GM19099 (cell line): ENCODE measurements around the gene CASP8AP2.

Experiments
- POLR2A ChIP-seq: IDR thresholded peaks from 3 replicates; pipeline ENCODE4 v1.6.1; 2011; ENCODE audit warnings: low read depth; ENCODE audit not compliant: insufficient read length; ENCODE audit errors: extremely low read depth

CASP8AP2 gene

GRCh38 chr6:89829472-89830169 lies at the start of gene CASP8AP2:
Gene CASP8AP2, plus strand, starts transcription at chr6:89829880.
- TF ChIP-seq POLR2A, result peak; percentile 68

GRCh38 chr6:89781070-89782034 lies 48.3 kb upstream of the CASP8AP2 start:
- no peak for TF ChIP-seq POLR2A

- TF ChIP-seq POLR2A, result no peak
Measured at GRCh38 chr6:89782222-89782621, 47.5 kb upstream of the CASP8AP2 start.

DNA sequence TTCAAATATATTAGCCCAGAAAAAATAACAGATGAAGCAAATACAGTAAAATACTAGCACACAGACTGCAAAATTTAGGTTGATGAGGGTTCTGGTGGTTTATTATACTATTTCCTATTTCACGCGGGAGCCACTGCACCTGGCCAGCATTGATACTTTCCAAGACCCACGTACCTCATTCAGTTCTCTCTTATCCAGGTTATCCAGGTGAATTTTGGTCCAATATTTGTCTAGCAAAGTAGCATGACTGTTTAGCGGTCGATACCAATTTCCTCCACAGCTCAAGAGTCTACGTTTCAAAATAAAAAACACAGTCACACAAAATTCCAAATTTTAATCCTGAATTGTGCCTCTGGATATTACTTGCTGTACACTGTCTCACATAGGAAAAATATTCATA lies 44.8 kb upstream of the CASP8AP2 start:
- TF ChIP-seq POLR2A, result no peak

DNA sequence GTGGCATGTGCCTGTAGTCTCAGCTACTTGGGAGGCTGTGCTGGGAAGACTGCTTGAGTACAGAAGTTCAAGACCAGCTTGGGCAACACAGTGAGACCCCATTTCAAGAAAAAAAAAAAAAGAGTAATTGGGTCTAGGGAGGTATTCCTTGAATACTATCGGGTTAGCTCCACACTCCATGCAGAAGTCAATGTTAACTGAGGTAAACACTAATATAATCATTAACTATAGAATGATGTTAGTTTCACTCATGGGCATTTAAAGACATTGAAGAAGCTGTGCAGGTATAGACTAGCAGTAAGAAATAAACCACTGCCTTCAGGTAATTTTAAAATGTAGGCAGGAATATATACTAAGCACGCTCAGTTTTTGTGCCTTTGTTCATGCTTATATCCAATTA lies 42.7 kb upstream of the CASP8AP2 start:
- TF ChIP-seq POLR2A, result no peak

DNA sequence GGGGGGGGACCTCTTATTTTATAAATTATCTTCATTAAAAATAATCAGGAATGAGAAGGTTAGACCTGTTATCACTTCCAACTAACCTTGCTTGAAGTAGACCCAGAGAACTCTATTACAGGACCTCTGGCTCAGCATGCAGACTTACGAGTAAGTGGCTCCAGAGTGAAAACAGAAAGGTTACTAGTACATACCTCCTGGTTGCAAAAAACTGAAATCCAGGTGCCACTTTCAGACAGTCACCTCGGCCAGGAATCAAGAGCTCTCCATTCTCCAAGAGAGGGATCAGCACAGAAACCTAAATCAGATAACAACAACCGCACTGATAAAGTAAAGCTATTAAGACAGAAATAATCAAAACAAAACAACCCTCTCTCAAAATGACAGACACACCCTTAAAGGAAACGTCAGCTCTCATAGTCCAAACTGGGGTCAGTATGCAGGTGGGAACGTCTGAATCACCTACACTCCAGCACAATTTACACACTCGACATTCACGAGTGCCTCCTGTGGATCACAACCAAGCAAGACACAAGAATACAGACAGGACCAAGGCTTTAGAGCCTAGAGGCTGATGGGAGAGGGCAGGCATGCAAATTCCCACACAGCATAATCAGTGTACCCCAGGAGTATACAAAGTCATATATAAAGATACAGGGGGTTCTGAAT lies 41.9 kb upstream of the CASP8AP2 start:
- no peak for TF ChIP-seq POLR2A

GRCh38 chr6:89789980-89790379 lies 39.7 kb upstream of the CASP8AP2 start:
- no peak for TF ChIP-seq POLR2A

DNA sequence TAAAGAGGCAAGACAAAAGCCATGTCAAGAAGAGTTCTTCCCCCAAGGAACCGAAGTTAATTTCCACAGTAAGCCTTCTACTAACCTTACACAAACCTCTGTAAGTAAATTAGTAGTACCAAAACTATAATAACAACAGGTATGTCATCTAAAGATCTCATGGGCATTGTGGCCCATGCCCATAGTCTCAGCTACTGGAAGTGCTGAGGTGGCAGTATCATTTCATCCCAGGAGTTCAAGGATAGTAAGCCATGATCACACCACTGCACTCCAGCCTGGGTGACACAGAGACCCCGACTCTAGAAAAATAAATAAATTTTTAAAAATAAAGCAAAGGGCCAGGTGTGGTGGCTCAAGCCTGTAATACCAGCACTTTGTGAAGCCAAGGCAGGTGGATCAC lies 39.3 kb upstream of the CASP8AP2 start:
- TF ChIP-seq POLR2A, result no peak

DNA sequence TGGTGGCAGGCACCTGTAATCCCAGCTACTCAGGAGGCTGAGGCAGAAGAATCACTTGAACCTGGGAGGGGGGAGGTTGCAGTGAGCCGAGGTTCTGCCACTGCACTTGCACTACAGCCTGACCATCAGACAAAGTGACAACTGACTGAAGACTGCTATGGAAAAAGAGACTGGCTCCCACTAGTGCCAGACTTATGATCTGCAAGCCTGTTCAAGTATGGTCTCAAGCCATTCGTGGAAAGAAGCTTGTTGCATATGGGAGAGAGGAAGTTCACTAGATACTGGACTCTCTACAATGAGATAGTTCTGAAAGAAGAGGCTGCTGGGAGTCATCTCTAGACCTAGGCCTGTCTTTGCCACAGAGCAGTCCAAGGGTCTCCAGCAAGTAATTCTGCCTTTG lies 36.8 kb upstream of the CASP8AP2 start:
- no peak for TF ChIP-seq POLR2A

DNA sequence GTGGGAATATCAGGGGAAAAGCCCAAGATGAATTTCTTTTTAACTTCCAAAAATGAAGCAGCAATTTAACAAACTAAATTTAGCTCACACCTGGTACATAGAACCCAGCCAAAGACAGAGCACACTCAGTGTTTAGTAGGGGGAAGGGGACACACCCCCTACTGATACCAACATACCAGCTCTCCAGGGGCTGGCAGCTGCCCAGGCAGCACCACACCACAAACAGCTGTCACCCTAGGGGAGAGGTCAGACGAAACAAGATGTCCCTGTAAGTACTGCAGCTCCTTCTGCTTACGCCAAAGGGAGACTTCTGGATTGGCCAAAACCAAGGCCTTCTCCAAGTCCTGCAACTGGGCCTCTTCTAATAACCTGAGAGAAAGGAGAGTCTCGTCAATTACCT lies 36.1 kb upstream of the CASP8AP2 start:
- no peak for TF ChIP-seq POLR2A

GRCh38 chr6:89794324-89794723 lies 35.4 kb upstream of the CASP8AP2 start:
- no peak for TF ChIP-seq POLR2A

- no peak for TF ChIP-seq POLR2A
Measured at GRCh38 chr6:89797317-89797716, 32.4 kb upstream of the CASP8AP2 start.

- no peak for TF ChIP-seq POLR2A
Measured at GRCh38 chr6:89799096-89799495, 30.6 kb upstream of the CASP8AP2 start.

DNA sequence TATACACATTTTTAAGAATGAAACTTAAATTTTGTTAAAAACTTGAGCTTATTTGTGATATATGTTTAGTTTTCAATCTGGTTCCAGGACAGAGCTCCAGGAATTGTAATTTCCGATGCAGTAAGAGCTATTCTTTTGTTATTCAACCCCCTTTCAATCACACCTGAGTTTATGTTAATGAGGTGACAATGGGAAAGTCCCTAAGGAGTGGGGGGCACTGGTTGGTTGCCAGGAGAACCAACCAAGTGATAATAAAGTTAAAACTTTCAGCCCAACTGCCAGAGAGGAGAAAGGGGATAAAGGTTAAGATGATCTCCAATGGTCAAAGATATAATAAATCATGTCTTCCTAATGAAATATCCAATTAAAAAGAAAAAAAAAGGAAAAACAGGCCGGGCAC lies 29.9 kb upstream of the CASP8AP2 start:
- TF ChIP-seq POLR2A, result no peak

- TF ChIP-seq POLR2A, result no peak
Measured at GRCh38 chr6:89803271-89803670, 26.4 kb upstream of the CASP8AP2 start.
